ENCODE data around the gene SARDH. TPM values are rescaled to one million over a fixed set of nuclear protein-coding genes. Genes with fewer than 3 reads are reported as not detected.

The SARDH gene
- total RNA-seq, 1 donor: 0.18 TPM

DNA sequence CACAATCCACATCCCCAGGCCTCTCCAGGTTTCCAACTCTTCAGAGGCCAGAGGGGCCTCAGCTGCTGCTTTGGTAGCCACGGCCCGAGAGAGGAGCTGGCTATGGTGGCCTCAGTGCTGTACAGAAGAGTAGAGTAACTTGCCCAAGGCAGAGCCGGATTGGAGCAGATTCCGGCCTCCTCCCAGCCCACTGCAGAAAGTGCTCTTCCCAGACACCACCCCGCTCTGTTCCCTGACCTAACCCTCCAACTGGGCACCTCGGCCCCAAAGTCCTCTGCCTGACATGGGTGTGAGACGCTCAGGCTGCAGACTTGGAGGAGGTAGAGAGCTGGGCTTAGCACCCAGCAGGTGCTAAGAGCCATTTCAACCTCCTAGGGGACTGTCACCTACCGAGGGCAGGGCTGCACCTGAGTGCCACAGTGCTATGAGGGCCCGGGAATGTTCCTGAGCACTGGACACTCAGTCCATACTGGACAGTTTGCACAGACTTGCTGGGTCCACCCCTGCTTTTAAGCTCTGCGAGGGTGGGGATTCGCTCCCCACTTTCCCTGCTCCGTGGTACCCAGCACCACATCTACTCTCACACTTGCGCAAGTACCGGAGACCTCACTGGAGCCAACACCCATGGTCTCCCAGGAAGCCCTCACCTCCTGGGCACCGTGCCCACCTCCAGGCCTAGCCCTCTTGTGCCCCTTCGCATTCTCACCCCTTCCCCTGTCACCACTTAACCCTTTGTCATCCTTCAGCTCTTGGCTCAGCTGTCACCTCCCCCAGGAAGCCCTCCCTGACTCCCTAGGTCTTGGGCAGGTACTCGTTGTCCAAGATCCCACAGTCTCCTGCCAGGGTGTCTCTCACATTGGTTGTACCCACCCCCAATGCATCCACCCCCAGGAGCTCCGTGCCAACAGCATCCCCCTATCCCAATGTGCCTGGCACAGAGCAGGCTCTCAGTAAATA lies 52.2 kb downstream of the SARDH start:
- TF ChIP-seq, protein P1, sequence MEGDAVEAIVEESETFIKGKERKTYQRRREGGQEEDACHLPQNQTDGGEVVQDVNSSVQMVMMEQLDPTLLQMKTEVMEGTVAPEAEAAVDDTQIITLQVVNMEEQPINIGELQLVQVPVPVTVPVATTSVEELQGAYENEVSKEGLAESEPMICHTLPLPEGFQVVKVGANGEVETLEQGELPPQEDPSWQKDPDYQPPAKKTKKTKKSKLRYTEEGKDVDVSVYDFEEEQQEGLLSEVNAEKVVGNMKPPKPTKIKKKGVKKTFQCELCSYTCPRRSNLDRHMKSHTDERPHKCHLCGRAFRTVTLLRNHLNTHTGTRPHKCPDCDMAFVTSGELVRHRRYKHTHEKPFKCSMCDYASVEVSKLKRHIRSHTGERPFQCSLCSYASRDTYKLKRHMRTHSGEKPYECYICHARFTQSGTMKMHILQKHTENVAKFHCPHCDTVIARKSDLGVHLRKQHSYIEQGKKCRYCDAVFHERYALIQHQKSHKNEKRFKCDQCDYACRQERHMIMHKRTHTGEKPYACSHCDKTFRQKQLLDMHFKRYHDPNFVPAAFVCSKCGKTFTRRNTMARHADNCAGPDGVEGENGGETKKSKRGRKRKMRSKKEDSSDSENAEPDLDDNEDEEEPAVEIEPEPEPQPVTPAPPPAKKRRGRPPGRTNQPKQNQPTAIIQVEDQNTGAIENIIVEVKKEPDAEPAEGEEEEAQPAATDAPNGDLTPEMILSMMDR (IDR thresholded peaks at IDR 0.05; ENCODE audit: insufficient read depth, low read length): no peak
- no peak for DNase-seq (ENCODE audit: low read depth)
- no peak overlapping the region for H3K4me3 ChIP-seq (ENCODE audit: low read depth, low read length)

DNA sequence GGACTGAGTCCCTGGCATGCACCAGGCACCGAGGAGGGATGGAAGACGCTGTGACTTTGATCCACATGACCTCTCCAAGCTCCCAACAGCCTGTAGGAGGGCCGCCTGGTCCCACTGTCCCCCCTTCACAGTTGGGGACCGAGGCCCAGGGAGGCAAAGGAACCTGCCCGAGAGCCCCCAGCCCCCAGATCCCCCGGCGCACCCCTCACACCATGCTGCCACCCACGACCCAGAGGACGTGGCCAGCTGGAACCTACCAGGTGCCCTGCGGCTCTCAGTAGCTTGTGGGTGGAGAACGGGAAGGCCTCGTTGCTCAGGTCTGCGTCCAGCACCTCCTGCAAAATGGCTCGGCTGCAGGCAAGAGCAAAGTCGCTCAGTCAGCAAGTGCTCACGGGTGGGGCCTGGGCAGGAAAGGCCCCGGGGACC lies 53.2 kb downstream of the SARDH start:
- DNase-seq (ENCODE audit: low read depth): no peak
- TF ChIP-seq, protein P1 (IDR thresholded peaks at IDR 0.05; ENCODE audit: insufficient read depth, low read length): no peak

DNA sequence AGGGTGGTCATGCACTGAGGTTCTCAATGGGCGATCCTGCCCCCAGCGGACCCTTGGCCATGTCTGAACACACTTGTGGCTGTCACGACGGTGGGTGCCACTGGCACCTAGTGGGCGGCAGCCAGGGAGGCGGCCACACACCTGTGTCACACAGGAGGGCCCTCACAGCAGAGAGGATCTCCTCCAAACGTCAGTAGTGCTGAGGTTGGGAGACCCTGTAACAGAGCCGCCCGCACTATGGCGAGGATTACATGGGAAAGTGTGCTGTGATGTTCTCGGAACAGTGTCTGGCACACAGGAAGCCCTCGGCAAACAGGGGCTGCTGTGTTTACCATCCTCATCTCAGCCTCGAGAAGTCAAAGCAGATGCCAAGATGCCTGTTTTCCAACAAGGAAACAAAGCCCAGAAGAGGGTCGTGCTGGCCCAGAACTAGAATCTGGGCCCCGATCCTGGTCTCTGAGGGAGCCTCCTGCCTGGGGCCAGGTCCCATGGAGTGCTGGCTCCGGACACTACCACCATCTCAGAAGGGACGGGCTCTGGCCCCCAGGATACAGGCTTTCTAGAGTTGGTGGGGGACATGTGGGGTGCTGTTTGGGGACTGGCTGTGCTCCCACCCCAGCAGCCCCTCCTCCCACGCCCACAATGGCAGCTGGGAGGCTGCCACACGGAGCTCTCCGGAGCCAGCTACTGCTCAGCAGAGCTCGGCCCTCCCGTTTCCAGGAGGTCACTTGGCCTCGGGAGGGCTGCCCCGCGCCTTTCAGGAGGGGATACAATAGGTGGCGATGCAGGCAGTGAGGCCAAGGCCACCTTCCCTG lies 53.8 kb downstream of the SARDH start:
- no peak overlapping the region for H3K4me3 ChIP-seq (ENCODE audit: low read depth, low read length)
- TF ChIP-seq, protein P1 (IDR thresholded peaks at IDR 0.05; ENCODE audit: insufficient read depth, low read length): no peak
- no peak for DNase-seq (ENCODE audit: low read depth)

More for the DNA sequence above, 53.2 kb downstream of the SARDH start:
- H3K4me3 ChIP-seq (ENCODE audit: low read depth, low read length): no peak overlapping the region

DNA sequence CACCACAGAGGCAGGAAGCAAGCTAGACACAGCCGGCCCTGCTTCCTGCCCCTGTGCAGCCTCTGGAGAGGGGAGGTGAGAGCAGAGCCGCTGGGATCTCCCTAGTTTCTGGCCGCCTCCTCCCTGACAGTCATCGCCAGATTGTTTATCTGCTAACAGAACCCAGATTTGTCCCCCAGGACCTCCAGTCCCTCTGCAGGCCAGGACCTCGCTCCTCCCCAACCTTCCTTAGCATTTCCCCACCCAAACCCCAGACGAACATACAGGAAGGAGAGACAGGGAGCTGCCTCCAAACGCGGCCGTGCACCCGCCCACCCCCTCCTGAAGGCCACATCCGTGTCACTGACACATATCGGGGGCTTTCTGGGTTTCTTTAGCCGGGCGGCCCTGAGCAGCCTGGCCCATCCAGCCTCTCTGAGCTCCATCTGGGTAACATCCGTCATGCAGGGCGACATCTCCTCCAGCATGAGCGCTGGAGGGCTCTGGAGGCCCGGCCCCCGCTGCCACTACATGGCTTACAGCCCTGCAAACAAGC lies 54.5 kb downstream of the SARDH start:
- TF ChIP-seq, protein P1 (IDR thresholded peaks at IDR 0.05; ENCODE audit: insufficient read depth, low read length): no peak
- no peak overlapping the region for H3K4me3 ChIP-seq (ENCODE audit: low read depth, low read length)
- no peak for DNase-seq (ENCODE audit: low read depth)

DNA sequence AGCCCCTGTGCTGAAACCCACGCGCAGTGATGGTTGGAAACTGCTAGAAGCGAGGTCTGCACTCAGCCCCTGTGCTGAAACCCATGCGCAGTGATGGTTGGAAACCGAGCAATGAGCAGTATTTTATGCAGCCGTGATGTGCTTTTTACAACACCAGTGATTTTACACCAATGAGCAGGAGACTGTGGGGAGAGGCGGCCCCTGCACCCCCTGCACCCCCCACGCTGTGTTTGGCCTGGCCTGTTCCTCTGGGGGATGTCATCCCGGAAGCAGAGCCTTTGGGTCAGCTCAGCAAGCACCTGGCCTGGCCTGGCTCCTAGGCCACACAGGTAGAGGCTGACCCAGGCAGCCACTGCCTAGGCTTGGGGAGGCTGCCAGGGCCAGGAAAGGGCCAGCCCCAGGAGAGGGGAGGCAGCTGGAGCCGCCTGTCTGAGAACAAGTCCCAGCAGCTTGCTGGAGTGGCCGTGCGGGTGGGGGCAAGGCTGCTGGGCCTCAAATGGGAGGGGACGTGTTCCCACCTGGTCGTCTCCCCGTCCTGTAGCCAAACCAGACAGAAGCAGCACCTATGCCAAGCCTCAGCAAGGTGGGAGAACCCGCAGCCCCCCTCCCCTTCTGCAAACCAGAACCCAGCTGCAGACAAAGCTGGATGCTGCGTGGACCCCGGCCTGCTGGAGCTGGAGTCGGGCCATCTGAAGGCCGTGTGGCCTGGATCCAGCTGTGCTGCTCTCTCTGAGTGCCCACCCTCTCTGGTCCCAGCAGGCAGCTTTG lies 55.1 kb downstream of the SARDH start:
- DNase-seq (ENCODE audit: low read depth): no peak
- no peak overlapping the region for H3K4me3 ChIP-seq (ENCODE audit: low read depth, low read length)
- TF ChIP-seq, protein P1 (IDR thresholded peaks at IDR 0.05; ENCODE audit: insufficient read depth, low read length): no peak
